ENCODE results near the gene CFAP119.

Gene CFAP119

GRCh38 chr16:30728321-30728720 lies 33.5 kb downstream of the CFAP119 start:
- Histone ChIP-seq H3K36me3 (ENCODE audit: insufficient read depth, low read length) (peaks cover 95% of the 10 kb centered on the region), H3K27me3 (ENCODE audit: insufficient read depth, low read length, poor library complexity) (no peaks in the 10 kb centered on the region)

DNA sequence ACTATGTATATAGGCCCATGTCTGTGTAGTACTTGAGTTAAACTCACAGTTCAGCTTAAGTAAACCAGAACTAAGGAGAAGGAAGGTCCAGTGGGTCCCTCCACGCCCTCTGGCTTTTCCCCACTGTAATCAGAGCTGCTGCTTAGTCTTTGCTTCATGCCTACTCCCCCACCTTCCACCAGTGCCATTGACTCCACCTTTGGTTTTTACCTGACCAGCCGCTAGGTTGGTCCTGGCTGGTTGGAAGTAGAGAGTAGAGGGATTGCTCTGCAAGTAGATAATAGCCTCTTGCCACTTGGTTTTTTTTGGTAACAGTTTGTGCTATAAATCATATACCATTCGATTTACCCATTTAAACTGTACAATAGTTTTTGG lies 36.5 kb downstream of the CFAP119 start:
- peaks cover 97% of the 10 kb centered on the region for H3K36me3 ChIP-seq (ENCODE audit: insufficient read depth, low read length)
- peaks cover 49% of the 10 kb centered on the region for H4K20me1 ChIP-seq (ENCODE audit: insufficient read depth, low read length)
- H3K9ac ChIP-seq (ENCODE audit: low read depth, low read length) = no peak overlapping the region
- peaks cover 53% of the 10 kb centered on the region for H3K79me2 ChIP-seq (ENCODE audit: insufficient read depth, low read length)
- H3K27ac ChIP-seq (ENCODE audit: low read length) = no peak overlapping the region
- H3K27me3 ChIP-seq (ENCODE audit: insufficient read depth, low read length, poor library complexity) = no peaks in the 10 kb centered on the region
- H3K4me2 ChIP-seq (ENCODE audit: insufficient read depth, low read length) = no peak overlapping the region
- H3K9me3 ChIP-seq (ENCODE audit: insufficient read depth, low read length, severe bottlenecking) = no peaks in the 10 kb centered on the region
- H2AFZ ChIP-seq (ENCODE audit: low read depth, low read length) = no peak overlapping the region
- H3K4me1 ChIP-seq (ENCODE audit: insufficient read depth, low read length) = no peaks in the 10 kb centered on the region
- no peak for ATAC-seq (ENCODE audit: insufficient read depth, low read depth)
- TF ChIP-seq CTCF (IDR thresholded peaks at IDR 0.05; ENCODE audit: borderline replicate concordance, extremely low read depth, low read length, poor library complexity, severe bottlenecking) = no peak
- no peak for TF ChIP-seq EZH2 (IDR thresholded peaks at IDR 0.05; ENCODE audit: borderline replicate concordance, low read depth, low read length, severe bottlenecking)
- DNase-seq = no peak
- no peak overlapping the region for H3K4me3 ChIP-seq (ENCODE audit: low read depth in 1 of 2, low read length in 2 of 2)

More at GRCh38 chr16:30728321-30728720, 33.5 kb downstream of the CFAP119 start:
- Histone ChIP-seq H2AFZ (ENCODE audit: low read depth, low read length) (no peak overlapping the region), H3K27ac (ENCODE audit: low read length) (no peak overlapping the region), H3K4me1 (ENCODE audit: insufficient read depth, low read length) (no peaks in the 10 kb centered on the region), H3K9me3 (ENCODE audit: insufficient read depth, low read length, severe bottlenecking) (no peaks in the 10 kb centered on the region), H4K20me1 (ENCODE audit: insufficient read depth, low read length) (peaks cover 24% of the 10 kb centered on the region), H3K4me3 (ENCODE audit: low read depth in 1 of 2, low read length in 2 of 2) (no peak overlapping the region), H3K9ac (ENCODE audit: low read depth, low read length) (no peak overlapping the region), H3K79me2 (ENCODE audit: insufficient read depth, low read length) (peaks cover 33% of the 10 kb centered on the region), H3K4me2 (ENCODE audit: insufficient read depth, low read length) (no peak overlapping the region)
- DNase-seq (no peak), ATAC-seq (ENCODE audit: insufficient read depth, low read depth) (no peak)
- TF ChIP-seq EZH2 (IDR thresholded peaks at IDR 0.05; ENCODE audit: borderline replicate concordance, low read depth, low read length, severe bottlenecking) = no peak
- TF ChIP-seq CTCF (IDR thresholded peaks at IDR 0.05; ENCODE audit: borderline replicate concordance, extremely low read depth, low read length, poor library complexity, severe bottlenecking) = no peak

DNA sequence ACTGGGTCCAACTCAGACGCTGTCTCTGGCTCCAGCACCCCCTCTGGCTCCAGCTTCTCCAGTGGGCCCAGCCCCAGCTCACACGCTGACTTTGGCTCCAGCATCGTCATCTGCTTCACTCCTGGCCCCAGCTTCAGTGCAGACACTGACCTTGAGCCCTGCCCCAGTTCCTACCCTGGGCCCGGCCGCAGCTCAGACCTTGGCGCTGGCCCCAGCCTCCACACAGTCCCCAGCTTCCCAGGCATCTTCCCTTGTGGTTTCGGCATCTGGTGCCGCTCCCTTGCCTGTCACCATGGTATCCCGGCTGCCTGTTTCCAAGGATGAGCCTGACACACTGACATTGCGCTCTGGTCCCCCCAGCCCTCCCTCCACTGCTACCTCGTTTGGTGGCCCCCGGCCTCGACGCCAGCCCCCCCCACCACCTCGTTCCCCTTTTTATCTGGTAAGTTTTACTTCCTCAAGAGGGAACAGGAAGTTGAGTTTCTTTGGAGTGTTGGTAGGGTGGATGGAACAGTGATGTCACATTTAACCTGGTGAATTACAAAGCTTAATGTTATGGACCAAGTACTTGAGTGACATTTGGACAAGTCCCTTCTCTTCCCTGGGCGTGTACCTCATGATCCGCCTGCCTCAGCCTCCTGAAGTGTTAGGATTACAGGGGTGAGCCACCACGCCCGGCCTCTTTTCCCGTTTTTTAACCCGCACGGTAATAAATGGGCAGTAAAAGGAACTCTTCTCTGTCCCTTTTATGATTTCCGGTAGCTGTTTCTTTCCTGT lies 37.0 kb downstream of the CFAP119 start:
- TF ChIP-seq CTCF (IDR thresholded peaks at IDR 0.05; ENCODE audit: borderline replicate concordance, extremely low read depth, low read length, poor library complexity, severe bottlenecking) = no peak
- TF ChIP-seq EZH2 (IDR thresholded peaks at IDR 0.05; ENCODE audit: borderline replicate concordance, low read depth, low read length, severe bottlenecking) = no peak
- H3K27ac ChIP-seq (ENCODE audit: low read length) = no peak overlapping the region
- no peaks in the 10 kb centered on the region for H3K4me1 ChIP-seq (ENCODE audit: insufficient read depth, low read length)
- peaks cover 59% of the 10 kb centered on the region for H3K79me2 ChIP-seq (ENCODE audit: insufficient read depth, low read length)
- H3K4me2 ChIP-seq (ENCODE audit: insufficient read depth, low read length) = no peak overlapping the region
- DNase-seq = no peak
- H3K27me3 ChIP-seq (ENCODE audit: insufficient read depth, low read length, poor library complexity) = no peaks in the 10 kb centered on the region
- H4K20me1 ChIP-seq (ENCODE audit: insufficient read depth, low read length) = peaks cover 54% of the 10 kb centered on the region
- H3K36me3 ChIP-seq (ENCODE audit: insufficient read depth, low read length) = peaks cover 98% of the 10 kb centered on the region
- ATAC-seq (ENCODE audit: insufficient read depth, low read depth) = 0 out of 3 replicates have a peak, but pooled peaks have one; percentile 11
- no peaks in the 10 kb centered on the region for H3K9me3 ChIP-seq (ENCODE audit: insufficient read depth, low read length, severe bottlenecking)
- no peak overlapping the region for H3K4me3 ChIP-seq (ENCODE audit: low read depth in 1 of 2, low read length in 2 of 2)
- no peak overlapping the region for H3K9ac ChIP-seq (ENCODE audit: low read depth, low read length)
- no peak overlapping the region for H2AFZ ChIP-seq (ENCODE audit: low read depth, low read length)
